Colonic mucosa (tissue), 4 donors: ENCODE results near the gene COL21A1. TPM values are rescaled to one million over a fixed set of nuclear protein-coding genes. Genes with fewer than 3 reads are reported as not detected.

Experiments used
- DNase-seq: peaks from one replicate; pipeline ENCODE4 v3.0.0-alpha.2; 2020
- H3K27ac ChIP-seq: fragments of 200-600 bp; one replicate; pipeline ENCODE4 v1.8.0; 2021
- H3K27me3 ChIP-seq: fragments of 200-600 bp; one replicate; pipeline ENCODE4 v1.8.0; 2021
- H3K36me3 ChIP-seq: fragments of 200-600 bp; one replicate; pipeline ENCODE4 v1.8.0; 2021
- H3K4me1 ChIP-seq: fragments of 200-600 bp; one replicate; pipeline ENCODE4 v1.8.0; 2021; ENCODE audit warnings: mild to moderate bottlenecking
- H3K4me3 ChIP-seq: fragments of 200-600 bp; one replicate; pipeline ENCODE4 v1.8.0; 2021
- H3K9ac ChIP-seq, 2 donors: one replicate each; pipeline ENCODE4 v1.7.0; 2013; ENCODE audit warnings: control low read depth in 2 of 2, low read depth in 2 of 2, low read length in 2 of 2
- H3K9me3 ChIP-seq: fragments of 200-600 bp; one replicate; pipeline ENCODE4 v1.8.0; 2021
- intact Hi-C: fragments of 100-400 bp; cut with DNase I; formaldehyde crosslinking; loops from one replicate; pipeline ENCODE4 v1.14.1; 2022
- total RNA-seq, 2 donors: library from RNA; stranded (reverse); fragmentation: NEBNext Ultra II Directional in 1 of 2; extraction: Animal tissue kit (Norgen Biotek cat#: 25700) in 1 of 2; gene quantifications; one replicate each; pipeline ENCODE4 v1.2.1, GENCODE V29; 2021
- TF ChIP-seq, protein P1 (sequence below): fragments of 200-600 bp; IDR thresholded peaks from one replicate; pipeline ENCODE4 v1.8.0; 2022; ENCODE audit warnings: antibody characterized with exemption, mild to moderate bottlenecking
- donor health status: healthy.
- donor health status: DM: no; HTN: no; CAD: no.
- donor health status: DM: no; HTN: no; CAD: no.

Gene COL21A1
- total RNA-seq, 2 donors from 2014 or later: 0.79 to 1.9 TPM

DNA sequence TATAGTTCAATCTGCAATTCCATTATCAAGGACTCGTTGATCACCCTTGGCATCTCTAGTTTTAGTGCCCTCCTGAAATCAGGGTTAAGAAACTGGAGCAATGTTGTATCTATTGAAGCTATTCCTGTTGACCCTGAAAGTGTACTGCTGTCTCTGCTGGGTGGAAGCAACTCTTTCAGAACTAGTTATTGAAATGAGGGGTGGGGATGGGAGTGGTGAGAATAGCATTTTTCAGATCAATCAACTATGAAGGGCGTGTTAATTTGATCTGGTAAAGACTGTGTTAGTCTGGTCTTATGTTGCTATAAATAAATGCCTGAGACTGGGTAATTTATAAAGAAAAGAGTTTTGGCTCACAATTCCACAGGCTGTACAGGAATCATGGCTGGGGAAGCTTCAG, 219.5 kb downstream of the COL21A1 start:
- DNase-seq: no peak
- H3K36me3 ChIP-seq: no peaks in the 10 kb centered on the region
- no peak overlapping the region for H3K9ac ChIP-seq

DNA sequence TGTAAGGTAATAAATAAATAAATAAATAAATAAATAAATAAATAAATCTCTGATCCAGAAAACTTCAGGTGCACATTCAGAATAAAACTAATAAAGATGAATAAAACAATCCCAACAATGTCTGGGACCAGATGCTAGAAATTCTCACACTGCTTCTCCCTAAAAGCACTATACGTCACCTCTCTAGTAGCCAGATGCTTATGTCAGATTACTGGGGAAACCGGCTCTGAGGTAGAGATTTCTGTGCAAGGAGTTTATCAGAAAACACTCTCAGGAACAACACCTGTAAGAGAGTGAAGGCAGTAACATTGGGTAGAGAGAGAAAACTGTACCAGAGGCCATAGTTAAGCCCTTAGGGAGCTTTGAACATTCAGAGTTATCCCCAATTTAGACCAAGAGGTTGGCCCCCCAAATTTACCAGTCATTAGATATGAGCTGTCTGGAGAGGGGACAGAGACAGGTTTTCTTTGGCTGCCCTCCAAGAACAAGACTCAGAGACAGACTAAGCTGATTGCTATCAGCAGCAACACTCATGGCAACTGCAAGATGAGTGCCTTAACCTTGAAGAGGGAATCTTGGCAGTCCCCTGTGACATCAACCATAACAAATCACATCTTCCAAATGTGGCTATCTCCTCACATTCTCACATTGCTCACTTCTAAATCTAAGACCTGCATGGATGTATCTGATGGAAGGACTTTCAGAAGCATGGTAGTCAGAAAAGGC, 220.8 kb downstream of the COL21A1 start:
- Histone ChIP-seq H3K4me3 (no peak overlapping the region), H3K27ac (no peak overlapping the region), H3K36me3 (no peaks in the 10 kb centered on the region), H3K9ac (no peak overlapping the region), H3K27me3 (no peaks in the 10 kb centered on the region), H3K4me1 (no peaks in the 10 kb centered on the region), H3K9me3 (no peaks in the 10 kb centered on the region)
- TF ChIP-seq, protein P1, sequence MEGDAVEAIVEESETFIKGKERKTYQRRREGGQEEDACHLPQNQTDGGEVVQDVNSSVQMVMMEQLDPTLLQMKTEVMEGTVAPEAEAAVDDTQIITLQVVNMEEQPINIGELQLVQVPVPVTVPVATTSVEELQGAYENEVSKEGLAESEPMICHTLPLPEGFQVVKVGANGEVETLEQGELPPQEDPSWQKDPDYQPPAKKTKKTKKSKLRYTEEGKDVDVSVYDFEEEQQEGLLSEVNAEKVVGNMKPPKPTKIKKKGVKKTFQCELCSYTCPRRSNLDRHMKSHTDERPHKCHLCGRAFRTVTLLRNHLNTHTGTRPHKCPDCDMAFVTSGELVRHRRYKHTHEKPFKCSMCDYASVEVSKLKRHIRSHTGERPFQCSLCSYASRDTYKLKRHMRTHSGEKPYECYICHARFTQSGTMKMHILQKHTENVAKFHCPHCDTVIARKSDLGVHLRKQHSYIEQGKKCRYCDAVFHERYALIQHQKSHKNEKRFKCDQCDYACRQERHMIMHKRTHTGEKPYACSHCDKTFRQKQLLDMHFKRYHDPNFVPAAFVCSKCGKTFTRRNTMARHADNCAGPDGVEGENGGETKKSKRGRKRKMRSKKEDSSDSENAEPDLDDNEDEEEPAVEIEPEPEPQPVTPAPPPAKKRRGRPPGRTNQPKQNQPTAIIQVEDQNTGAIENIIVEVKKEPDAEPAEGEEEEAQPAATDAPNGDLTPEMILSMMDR: no peak
- no peak for DNase-seq
- intact Hi-C loops: no loop called here

More for the DNA sequence above, 219.5 kb downstream of the COL21A1 start:
- Histone ChIP-seq H3K4me1 (no peaks in the 10 kb centered on the region), H3K27me3 (no peaks in the 10 kb centered on the region), H3K4me3 (no peak overlapping the region), H3K9me3 (no peaks in the 10 kb centered on the region), H3K27ac (no peak overlapping the region)
- TF ChIP-seq, protein P1: no peak
- intact Hi-C loops: no loop called here

DNA sequence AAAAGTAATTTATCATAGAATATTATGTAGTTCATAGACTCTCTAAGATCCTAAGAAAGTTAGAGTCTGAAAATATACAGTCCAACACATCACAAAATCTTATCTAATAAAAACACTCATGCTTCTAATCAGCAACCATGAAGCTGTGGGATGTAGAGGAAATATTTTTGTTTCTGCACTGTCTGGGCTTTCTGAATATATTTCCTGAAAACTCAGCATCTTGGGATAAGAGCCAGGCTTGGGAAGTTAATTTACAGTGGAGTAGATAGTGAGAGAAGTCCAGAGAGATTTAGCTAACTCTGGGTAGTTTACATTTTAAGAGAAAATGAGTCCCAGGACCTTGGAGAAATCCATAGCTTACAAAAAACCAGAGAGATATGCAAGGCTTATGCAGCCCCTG, 221.6 kb downstream of the COL21A1 start:
- no peaks in the 10 kb centered on the region for H3K27me3 ChIP-seq
- no peak overlapping the region for H3K4me3 ChIP-seq
- no peaks in the 10 kb centered on the region for H3K36me3 ChIP-seq
- H3K27ac ChIP-seq: no peak overlapping the region
- H3K9ac ChIP-seq: no peak overlapping the region
- no peaks in the 10 kb centered on the region for H3K9me3 ChIP-seq
- H3K4me1 ChIP-seq: no peaks in the 10 kb centered on the region
- DNase-seq: no peak
- intact Hi-C loops: no loop called here
- TF ChIP-seq, protein P1: no peak

DNA sequence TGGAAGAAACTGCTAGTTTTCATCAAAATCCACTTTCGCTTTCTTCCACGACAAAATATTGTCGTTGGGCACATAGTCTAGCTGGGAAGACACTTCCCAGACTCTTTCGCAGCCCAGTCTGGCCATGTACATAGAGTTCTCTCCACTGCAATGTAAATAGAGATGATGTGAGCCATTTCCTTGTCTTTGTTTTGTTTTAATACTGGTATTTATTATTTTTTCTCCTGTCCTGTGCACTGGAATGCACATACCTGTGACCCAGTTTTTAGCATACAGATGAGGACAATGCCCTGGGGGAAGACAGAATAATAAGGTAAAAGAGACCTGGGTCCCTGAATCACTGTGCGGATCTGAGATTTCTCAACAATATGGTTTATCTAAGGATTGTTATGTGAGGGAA, 222.4 kb downstream of the COL21A1 start:
- H3K9me3 ChIP-seq: no peaks in the 10 kb centered on the region
- intact Hi-C loops: no loop called here
- H3K4me3 ChIP-seq: no peak overlapping the region
- no peaks in the 10 kb centered on the region for H3K36me3 ChIP-seq
- H3K27me3 ChIP-seq: no peaks in the 10 kb centered on the region
- H3K27ac ChIP-seq: no peak overlapping the region
- H3K4me1 ChIP-seq: no peaks in the 10 kb centered on the region
- TF ChIP-seq, protein P1: no peak
- no peak overlapping the region for H3K9ac ChIP-seq
- no peak for DNase-seq

DNA sequence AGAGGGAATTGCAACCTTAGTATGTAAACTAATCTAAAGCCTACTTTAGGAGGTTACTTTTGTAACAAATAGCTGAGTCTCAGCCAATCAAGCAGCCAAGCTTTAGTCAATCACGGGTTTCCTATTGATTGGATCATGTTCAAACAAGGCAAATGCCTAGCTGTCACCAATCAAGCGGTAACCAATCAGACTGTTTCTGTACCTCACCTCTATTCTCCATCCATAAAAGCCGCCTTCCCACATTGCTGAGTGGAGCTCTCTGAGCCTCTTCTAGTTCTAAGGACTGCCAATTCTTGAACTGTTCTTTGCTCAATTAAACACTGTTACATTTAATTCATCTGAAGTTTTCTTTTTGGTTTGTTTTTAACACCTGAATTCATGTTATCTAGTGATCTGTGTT, 223.6 kb downstream of the COL21A1 start:
- Histone ChIP-seq H3K4me3 (no peak overlapping the region), H3K27ac (no peak overlapping the region), H3K9ac (no peak overlapping the region), H3K4me1 (no peaks in the 10 kb centered on the region), H3K27me3 (no peaks in the 10 kb centered on the region), H3K36me3 (no peaks in the 10 kb centered on the region), H3K9me3 (no peaks in the 10 kb centered on the region)
- no peak for DNase-seq
- TF ChIP-seq, protein P1: no peak
- intact Hi-C loops: no loop called here
